Measurements from ENCODE around the gene PLEKHG5. TPM values are rescaled to one million over a fixed set of nuclear protein-coding genes. Genes with fewer than 3 reads are reported as not detected.

PLEKHG5 gene
- total and polyA plus RNA-seq, 4 experiments from 2014 or later, result 1.7 to 11.8 (median 6.2) TPM

GRCh38 chr1:6464514-6464836 lies 27.0 kb downstream of the PLEKHG5 start:
- Histone ChIP-seq H3K4me1 (ENCODE audit: insufficient read depth, low read length) (peaks cover 60% of the 10 kb centered on the region), H3K4me3 (ENCODE audit: low read length in 2 of 2) (peak overlapping the region; percentile 79 to 85)
- POLR2A ChIA-PET (ENCODE audit: partially characterized antibody), result interaction anchor here (1.4 to 18.2 kb wide), 5 partner anchors 11 to 139 kb away, joined by 3 to 390 read pairs (median 12); partner anchors contain the start of gene KLHL21

GRCh38 chr1:6463120-6463412 lies 28.4 kb downstream of the PLEKHG5 start:
- peaks cover 64% of the 10 kb centered on the region for H3K4me1 ChIP-seq (ENCODE audit: insufficient read depth, low read length)

More at GRCh38 chr1:6464514-6464836, 27.0 kb downstream of the PLEKHG5 start:
- peak overlapping the region; percentile 97 to 100 (median 97) for H3K27ac Mint-ChIP-seq
- Histone ChIP-seq H3K27me3 (ENCODE audit: insufficient read depth, low read length) (no peaks in the 10 kb centered on the region), H3K9me3 (ENCODE audit: control insufficient read depth in 1 of 2, low read length in 2 of 2) (no peaks in the 10 kb centered on the region), H3K27ac (ENCODE audit: low read depth, low read length) (peak overlapping the region; percentile 95), H3K36me3 (ENCODE audit: insufficient read depth, low read length) (peaks cover 31% of the 10 kb centered on the region)
- peak overlapping the region; percentile 88 to 99 (median 94) for H3K4me3 Mint-ChIP-seq
- H3K36me3 Mint-ChIP-seq, result peaks cover 23 to 43% of the 10 kb centered on the region in 2 donors
- peak in 4 of 5 donors; percentile 25 to 65 (median 44) for DNase-seq
- H3K9me3 Mint-ChIP-seq, result no peaks in the 10 kb centered on the region
- peaks cover 25 to 74% (median 47%) of the 10 kb centered on the region in 4 donors for H3K4me1 Mint-ChIP-seq
- no peaks in the 10 kb centered on the region for H3K27me3 Mint-ChIP-seq
- intact Hi-C loops (cut with micrococcal nuclease), result loop anchor here (10.0 kb wide), 1 partner anchor 320 kb away; the partner anchor contains the start of gene CAMTA1
- CTCF ChIA-PET (ENCODE audit: partially characterized antibody), result interaction anchor here (1.3 to 6.6 kb wide), 10 partner anchors 10 to 217 kb away, joined by 3 to 53 read pairs (median 4); partner anchors contain the start of gene HES2

GRCh38 chr1:6462412-6463119 lies 28.9 kb downstream of the PLEKHG5 start:
- Mint-ChIP-seq H3K27me3 (no peaks in the 10 kb centered on the region), H3K4me1 (peaks cover 29 to 76% (median 52%) of the 10 kb centered on the region in 4 donors), H3K9me3 (no peaks in the 10 kb centered on the region), H3K27ac (peak overlapping the region; percentile 97 to 100 (median 97)), H3K36me3 (peaks cover 23 to 43% of the 10 kb centered on the region in 2 donors), H3K4me3 (peak overlapping the region; percentile 26 to 99 (median 75))
- intact Hi-C loops (cut with micrococcal nuclease), result loop anchor here (10.0 kb wide), 1 partner anchor 322 kb away; the partner anchor contains the start of gene CAMTA1
- H3K27me3 ChIP-seq (ENCODE audit: insufficient read depth, low read length), result no peaks in the 10 kb centered on the region
- no peaks in the 10 kb centered on the region for H3K9me3 ChIP-seq (ENCODE audit: control insufficient read depth in 1 of 2, low read length in 2 of 2)
- no peak for DNase-seq
- H3K27ac ChIP-seq (ENCODE audit: low read depth, low read length), result peak overlapping the region; percentile 97
- H3K4me1 ChIP-seq (ENCODE audit: insufficient read depth, low read length), result peaks cover 64% of the 10 kb centered on the region
- CTCF ChIA-PET (ENCODE audit: partially characterized antibody), result interaction anchor here (1.0 to 6.6 kb wide), 9 partner anchors 8 to 60 kb away, joined by 3 to 53 read pairs (median 5); no protein-coding TSS in a partner anchor
- no peak overlapping the region for H3K4me3 ChIP-seq (ENCODE audit: low read length in 2 of 2)
- POLR2A ChIA-PET (ENCODE audit: partially characterized antibody), result interaction anchor here (0.6 to 18.2 kb wide), 7 partner anchors 11 to 139 kb away, joined by 3 to 390 read pairs (median 4); partner anchors contain the start of genes KLHL21 and ZBTB48
- H3K36me3 ChIP-seq (ENCODE audit: insufficient read depth, low read length), result peaks cover 31% of the 10 kb centered on the region

More at GRCh38 chr1:6463120-6463412, 28.4 kb downstream of the PLEKHG5 start:
- no peaks in the 10 kb centered on the region for H3K27me3 ChIP-seq (ENCODE audit: insufficient read depth, low read length)
- H3K4me3 ChIP-seq (ENCODE audit: low read length in 2 of 2), result no peak overlapping the region
- Mint-ChIP-seq H3K36me3 (peaks cover 23 to 43% of the 10 kb centered on the region in 2 donors), H3K9me3 (no peaks in the 10 kb centered on the region), H3K27me3 (no peaks in the 10 kb centered on the region), H3K27ac (peak overlapping the region; percentile 97 to 100 (median 97)), H3K4me1 (peaks cover 29 to 76% (median 52%) of the 10 kb centered on the region in 4 donors), H3K4me3 (peak overlapping the region; percentile 45 to 99 (median 72))
- ChIA-PET POLR2A (ENCODE audit: partially characterized antibody) (interaction anchor here (0.6 to 18.2 kb wide), 6 partner anchors 10 to 139 kb away, joined by 3 to 390 read pairs (median 6); partner anchors contain the start of genes KLHL21 and ZBTB48), CTCF (ENCODE audit: partially characterized antibody) (interaction anchor here (1.3 to 6.6 kb wide), 9 partner anchors 8 to 215 kb away, joined by 3 to 53 read pairs (median 5); no protein-coding TSS in a partner anchor)
- no peaks in the 10 kb centered on the region for H3K9me3 ChIP-seq (ENCODE audit: control insufficient read depth in 1 of 2, low read length in 2 of 2)
- H3K36me3 ChIP-seq (ENCODE audit: insufficient read depth, low read length), result peaks cover 31% of the 10 kb centered on the region
- DNase-seq, result no peak
- intact Hi-C loops (cut with micrococcal nuclease), result loop anchor here (10.0 kb wide), 1 partner anchor 322 kb away; the partner anchor contains the start of gene CAMTA1
- H3K27ac ChIP-seq (ENCODE audit: low read depth, low read length), result peak overlapping the region; percentile 97

GRCh38 chr1:6461538-6462411 lies 29.7 kb downstream of the PLEKHG5 start:
- POLR2A ChIA-PET (ENCODE audit: partially characterized antibody), result interaction anchor here (0.8 to 18.2 kb wide), 7 partner anchors 12 to 140 kb away, joined by 3 to 390 read pairs (median 4); partner anchors contain the start of genes KLHL21 and ZBTB48
- H3K27ac ChIP-seq (ENCODE audit: low read depth, low read length), result peak overlapping the region; percentile 97

GRCh38 chr1:6461051-6461530 lies 30.4 kb downstream of the PLEKHG5 start:
- intact Hi-C loops (cut with micrococcal nuclease), result loop anchor here (2.0 to 10.0 kb wide), 3 partner anchors 142 to 434 kb away; partner anchors contain the start of genes CAMTA1 and KLHL21
- no peaks in the 10 kb centered on the region for H3K27me3 ChIP-seq (ENCODE audit: insufficient read depth, low read length)
- H3K36me3 Mint-ChIP-seq, result peaks cover 23 to 43% of the 10 kb centered on the region in 2 donors
- peaks cover 33 to 77% (median 50%) of the 10 kb centered on the region in 4 donors for H3K4me1 Mint-ChIP-seq
- peaks cover 53% of the 10 kb centered on the region for H3K4me1 ChIP-seq (ENCODE audit: insufficient read depth, low read length)
- H3K4me3 ChIP-seq (ENCODE audit: low read length in 2 of 2), result peak overlapping the region; percentile 42 to 62
- no peaks in the 10 kb centered on the region for H3K9me3 ChIP-seq (ENCODE audit: control insufficient read depth in 1 of 2, low read length in 2 of 2)
- peak overlapping the region; percentile 90 to 98 (median 94) for H3K4me3 Mint-ChIP-seq
- ChIA-PET POLR2A (ENCODE audit: partially characterized antibody) (interaction anchor here (0.6 to 18.2 kb wide), 18 partner anchors 10 to 261 kb away, joined by 3 to 390 read pairs (median 8); partner anchors contain the start of genes ACOT7, KLHL21, NOL9 and PHF13), CTCF (ENCODE audit: partially characterized antibody) (interaction anchor here (0.8 to 2.7 kb wide), 9 partner anchors 12 to 151 kb away, joined by 3 to 34 read pairs (median 5); partner anchors contain the start of genes NOL9 and TAS1R1)
- H3K27me3 Mint-ChIP-seq, result no peaks in the 10 kb centered on the region
- H3K27ac ChIP-seq (ENCODE audit: low read depth, low read length), result peak overlapping the region; percentile 97
- H3K27ac Mint-ChIP-seq, result peak overlapping the region; percentile 98 to 100 (median 99)
- no peaks in the 10 kb centered on the region for H3K9me3 Mint-ChIP-seq
- H3K36me3 ChIP-seq (ENCODE audit: insufficient read depth, low read length), result peaks cover 31% of the 10 kb centered on the region
- DNase-seq, result no peak

More at GRCh38 chr1:6461538-6462411, 29.7 kb downstream of the PLEKHG5 start:
- Histone ChIP-seq H3K4me1 (ENCODE audit: insufficient read depth, low read length) (peaks cover 60% of the 10 kb centered on the region), H3K4me3 (ENCODE audit: low read length in 2 of 2) (peak overlapping the region in 1 of 2 donors; percentile 62), H3K9me3 (ENCODE audit: control insufficient read depth in 1 of 2, low read length in 2 of 2) (no peaks in the 10 kb centered on the region), H3K27me3 (ENCODE audit: insufficient read depth, low read length) (no peaks in the 10 kb centered on the region), H3K36me3 (ENCODE audit: insufficient read depth, low read length) (peaks cover 31% of the 10 kb centered on the region)
- Mint-ChIP-seq H3K4me1 (peaks cover 31 to 79% (median 50%) of the 10 kb centered on the region in 4 donors), H3K36me3 (peaks cover 23 to 43% of the 10 kb centered on the region in 2 donors), H3K27me3 (no peaks in the 10 kb centered on the region), H3K4me3 (peak overlapping the region; percentile 58 to 99 (median 75)), H3K9me3 (no peaks in the 10 kb centered on the region), H3K27ac (peak overlapping the region; percentile 97 to 100 (median 99))
- no peak for DNase-seq
- intact Hi-C loops (cut with micrococcal nuclease), result loop anchor here (2.0 to 10.0 kb wide), 3 partner anchors 141 to 435 kb away; partner anchors contain the start of genes CAMTA1 and KLHL21
- CTCF ChIA-PET (ENCODE audit: partially characterized antibody), result interaction anchor here (1.0 to 6.6 kb wide), 4 partner anchors 12 to 55 kb away, joined by 3 to 53 read pairs (median 4); no protein-coding TSS in a partner anchor

Data from CD4-positive, alpha-beta memory T cell (primary cell).